ENCODE data around the gene DENND1A.

The DENND1A gene

DNA sequence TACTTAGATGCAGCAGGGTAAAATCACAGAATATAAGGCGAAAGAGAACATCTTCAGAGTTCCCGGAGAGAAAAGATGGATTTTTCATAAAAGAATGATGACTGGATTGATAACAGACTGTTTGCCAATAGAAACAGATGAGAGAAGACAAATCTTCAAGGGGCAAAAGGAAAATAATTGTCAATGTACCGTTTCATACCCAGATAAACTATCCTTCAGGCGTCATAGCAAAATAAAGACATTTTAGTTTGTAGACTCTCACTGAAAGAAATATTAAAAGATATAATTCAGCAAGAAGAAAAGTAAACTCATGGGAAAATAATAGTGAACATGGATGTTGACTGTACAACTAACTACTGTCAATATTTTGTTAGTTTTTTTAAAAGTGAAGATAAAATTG lies 399.7 kb downstream of the DENND1A start:
- DNase-seq (ENCODE audit: low read depth): no peak

- no peak for DNase-seq (ENCODE audit: low read depth)
These were observed 401.4 kb downstream of the DENND1A start for GRCh38 chr9:123528501-123528900.

DNA sequence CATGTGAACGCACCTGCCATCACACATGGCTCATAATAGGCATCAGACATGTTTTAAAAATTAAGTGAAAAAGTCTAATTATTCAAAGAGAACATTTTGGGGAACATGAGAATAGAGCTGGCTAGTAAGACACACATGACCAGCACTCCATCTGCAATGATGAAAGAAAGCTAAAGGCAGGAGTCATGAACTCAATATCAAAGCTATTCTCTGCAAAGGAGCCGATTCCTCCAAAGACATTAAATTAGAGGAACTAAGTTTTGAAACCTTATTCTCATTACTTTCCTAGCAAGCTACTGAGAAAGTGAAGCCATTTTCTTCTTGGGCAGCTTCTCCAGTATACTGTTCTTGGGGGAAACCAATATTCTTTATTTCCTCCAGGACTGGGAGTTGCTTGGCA lies 401.9 kb downstream of the DENND1A start:
- DNase-seq (ENCODE audit: low read depth): no peak

DNA sequence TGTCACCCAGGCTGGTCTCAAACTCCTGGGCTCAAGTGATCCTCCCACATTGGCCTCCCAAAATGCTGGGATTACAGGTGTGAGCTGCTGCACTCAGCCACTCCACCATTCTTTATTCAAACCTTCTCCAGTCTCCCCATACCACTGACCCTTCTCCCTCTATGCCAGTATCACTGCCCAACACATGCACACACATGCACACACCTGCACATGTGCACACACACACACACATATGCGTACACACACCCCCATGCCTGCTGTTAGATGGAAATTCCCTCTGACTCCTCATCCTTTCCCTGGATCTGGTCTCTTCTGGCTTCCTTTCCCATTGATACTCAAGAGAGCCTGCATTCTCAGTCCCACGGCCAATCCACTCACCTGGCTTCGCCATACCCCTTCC lies 404.0 kb downstream of the DENND1A start:
- no peak for DNase-seq (ENCODE audit: low read depth)

DNA sequence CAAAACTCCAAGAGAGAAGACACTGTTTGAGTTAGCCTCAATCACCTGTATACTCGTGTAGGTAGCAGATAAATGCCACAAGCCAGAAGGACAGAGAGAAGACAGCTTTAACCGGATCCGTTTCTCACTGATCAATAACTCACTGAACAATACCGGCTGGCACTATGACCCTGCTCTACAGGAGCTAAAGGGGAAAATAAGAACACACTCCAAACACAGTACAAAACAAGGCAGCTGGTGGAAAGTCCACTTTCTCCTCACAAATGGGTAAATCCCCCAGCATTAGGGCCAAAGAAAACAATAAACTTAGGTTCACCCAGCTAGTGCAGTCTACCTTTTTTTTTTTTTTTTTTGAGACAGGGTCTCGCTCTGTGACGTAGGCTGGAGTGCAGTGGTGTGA lies 404.5 kb downstream of the DENND1A start:
- DNase-seq (ENCODE audit: low read depth): no peak

GRCh38 chr9:123524866-123525265 lies 405.1 kb downstream of the DENND1A start:
- DNase-seq (ENCODE audit: low read depth): no peak

GRCh38 chr9:123523845-123524244 lies 406.1 kb downstream of the DENND1A start:
- DNase-seq (ENCODE audit: low read depth): no peak

GRCh38 chr9:123523001-123523400 lies 406.9 kb downstream of the DENND1A start:
- DNase-seq (ENCODE audit: low read depth): no peak

- DNase-seq (ENCODE audit: low read depth): no peak
These were observed 407.7 kb downstream of the DENND1A start for GRCh38 chr9:123522251-123522650.

- no peak for DNase-seq (ENCODE audit: low read depth)
These were observed 411.6 kb downstream of the DENND1A start for GRCh38 chr9:123518338-123518737.

DNA sequence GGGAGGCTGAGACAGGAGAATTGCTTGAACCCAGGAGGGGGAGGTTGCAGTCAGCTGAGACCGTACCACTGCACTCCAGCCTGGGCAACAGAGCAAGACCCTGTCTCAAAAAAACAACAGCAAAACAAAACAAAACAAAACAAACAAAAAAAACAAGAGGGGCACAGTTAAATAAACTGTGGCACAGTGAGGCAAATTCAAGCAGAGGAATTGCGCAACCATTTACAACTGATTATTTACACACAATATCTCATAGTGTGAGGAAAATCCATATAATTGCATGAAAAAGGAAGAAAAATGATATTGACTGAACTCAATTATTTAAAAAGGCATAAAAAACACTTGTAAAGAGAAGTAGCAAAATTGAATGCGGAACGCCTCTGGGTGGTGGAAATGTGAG lies 412.4 kb downstream of the DENND1A start:
- DNase-seq (ENCODE audit: low read depth): no peak

DNA sequence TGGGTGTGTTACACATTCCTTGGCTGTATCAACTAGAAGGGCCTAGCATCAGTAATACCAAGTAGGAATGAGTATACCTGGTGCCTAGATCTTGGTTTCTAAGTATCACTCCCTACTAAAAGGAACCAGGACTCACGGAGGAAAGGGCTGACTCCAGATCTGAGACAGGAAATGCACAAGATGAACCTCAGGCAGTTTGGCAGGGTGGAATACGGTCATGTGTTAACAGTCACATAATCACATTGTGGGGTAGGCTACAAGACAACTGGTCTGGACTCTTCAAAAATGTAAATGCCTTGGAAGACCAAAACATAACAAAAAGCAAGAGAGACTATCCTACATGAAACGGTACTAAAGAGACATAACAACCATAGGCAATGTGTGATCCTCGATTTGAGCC lies 415.2 kb downstream of the DENND1A start:
- no peak for DNase-seq (ENCODE audit: low read depth)

DNA sequence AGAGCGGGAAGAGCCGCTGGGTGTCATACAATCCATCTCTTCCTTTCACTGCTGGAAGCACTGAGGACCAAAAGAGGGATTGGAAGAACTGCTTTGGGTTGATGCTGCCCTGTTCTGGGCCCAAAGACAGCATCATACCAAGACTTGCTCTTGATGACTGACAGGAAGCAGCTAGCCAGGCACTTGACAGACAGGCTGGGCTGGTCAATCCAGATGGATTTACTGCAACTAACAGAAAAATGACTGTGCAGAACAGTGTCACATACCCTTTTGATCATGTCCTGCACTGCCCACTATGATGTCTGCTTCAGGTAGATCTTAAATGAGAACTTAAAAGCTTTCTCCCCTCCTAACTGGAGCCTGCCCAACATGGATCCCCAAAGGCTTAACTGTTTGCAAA lies 416.4 kb downstream of the DENND1A start:
- DNase-seq (ENCODE audit: low read depth): no peak

- DNase-seq (ENCODE audit: low read depth): no peak
These were observed 418.3 kb downstream of the DENND1A start for GRCh38 chr9:123511326-123512277.

DNA sequence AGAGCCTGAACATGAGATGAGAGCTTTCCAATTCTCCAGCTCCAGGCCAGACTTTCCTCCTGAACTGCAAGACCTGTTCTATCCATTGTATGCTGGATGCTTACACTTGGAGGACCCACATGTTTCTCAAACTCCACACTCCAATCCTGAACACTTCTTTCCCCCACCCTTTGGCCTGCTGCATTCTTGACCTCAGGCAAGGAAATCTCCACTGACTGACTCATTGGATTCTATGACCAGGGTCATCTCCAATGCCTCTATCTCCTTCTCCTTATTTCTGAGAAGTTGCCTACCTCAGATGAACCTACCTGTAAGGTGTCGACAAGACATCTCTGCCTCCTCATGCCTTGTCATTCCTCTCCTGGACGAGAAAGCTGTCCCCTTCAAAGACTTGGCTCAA lies 420.3 kb downstream of the DENND1A start:
- no peak for DNase-seq (ENCODE audit: low read depth)

DNA sequence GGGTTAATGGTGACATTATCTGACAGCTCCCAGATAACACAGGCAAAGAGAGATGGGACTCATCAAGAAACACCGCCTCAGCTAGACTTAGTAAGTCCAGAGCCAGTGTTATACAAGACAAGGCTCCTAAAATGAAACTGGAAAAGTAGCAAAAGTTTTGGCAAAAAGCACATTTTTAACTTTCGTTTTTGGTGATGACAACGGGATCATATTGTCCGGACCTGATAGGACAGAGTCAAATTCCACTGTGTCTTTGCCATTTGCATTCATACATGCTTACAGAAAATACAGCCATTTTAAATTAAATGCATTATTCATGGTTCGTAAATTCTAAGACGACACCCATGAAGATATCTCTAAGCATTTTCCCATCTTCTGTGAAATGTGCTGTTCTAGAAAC lies 421.9 kb downstream of the DENND1A start:
- no peak for DNase-seq (ENCODE audit: low read depth)

DNA sequence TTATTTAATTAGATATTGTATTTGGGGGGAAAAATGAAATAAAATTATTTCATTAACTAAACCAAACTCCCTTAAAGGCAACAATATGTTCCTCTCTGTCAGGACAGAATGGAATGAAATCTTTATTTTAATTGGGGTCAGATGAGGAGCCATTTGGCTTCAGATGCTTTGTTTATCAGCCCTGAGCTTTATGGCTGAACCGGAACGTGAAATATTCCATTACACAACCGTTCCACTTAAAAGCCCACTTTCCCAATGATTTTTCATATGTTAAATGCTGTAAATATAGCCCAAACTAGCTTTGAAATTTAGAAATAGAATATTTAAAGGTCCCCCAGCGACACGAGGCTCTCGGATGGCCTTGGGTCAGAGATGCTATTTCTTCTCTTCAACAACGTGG lies 424.4 kb downstream of the DENND1A start:
- no peak for DNase-seq (ENCODE audit: low read depth)

GRCh38 chr9:123500336-123500735 lies 429.6 kb downstream of the DENND1A start:
- no peak for DNase-seq (ENCODE audit: low read depth)

DNA sequence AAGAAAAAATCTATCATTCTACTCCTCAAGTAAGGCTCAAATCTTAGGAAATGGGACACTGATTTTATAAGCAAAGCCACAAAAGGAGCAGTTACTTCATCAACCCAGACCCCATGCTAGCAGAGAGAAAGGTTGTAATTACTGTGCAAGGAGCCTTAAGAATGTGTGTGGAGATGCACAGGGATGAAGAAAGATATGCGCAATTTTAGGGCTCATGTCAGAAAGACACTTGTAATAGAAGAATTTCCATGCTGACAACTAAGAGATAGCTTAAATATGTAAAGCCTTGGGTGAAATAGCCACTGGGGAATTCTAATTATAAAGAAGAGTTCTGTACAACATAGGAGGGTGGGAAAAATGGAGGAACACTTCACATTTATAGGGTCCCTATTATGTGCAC lies 432.1 kb downstream of the DENND1A start:
- no peak for DNase-seq (ENCODE audit: low read depth)

DNA sequence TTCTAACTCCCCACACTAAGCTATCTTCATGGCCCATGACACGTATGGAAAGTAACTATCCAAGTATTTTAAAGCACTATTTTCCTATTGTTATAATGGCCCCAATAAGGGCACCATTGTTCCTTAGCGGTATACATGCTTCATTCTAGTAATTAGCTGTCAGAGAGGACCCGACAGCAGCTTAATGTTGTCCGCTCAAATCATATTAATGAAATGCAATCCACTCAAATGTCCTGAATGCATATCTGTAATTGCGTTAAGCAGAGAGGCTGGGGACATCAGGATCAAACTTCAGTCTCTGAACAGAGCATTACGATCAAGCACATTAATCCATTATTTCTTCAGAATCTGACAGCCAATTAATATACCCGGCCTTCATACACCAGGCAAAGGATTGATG lies 434.2 kb downstream of the DENND1A start:
- no peak for DNase-seq (ENCODE audit: low read depth)

DNA sequence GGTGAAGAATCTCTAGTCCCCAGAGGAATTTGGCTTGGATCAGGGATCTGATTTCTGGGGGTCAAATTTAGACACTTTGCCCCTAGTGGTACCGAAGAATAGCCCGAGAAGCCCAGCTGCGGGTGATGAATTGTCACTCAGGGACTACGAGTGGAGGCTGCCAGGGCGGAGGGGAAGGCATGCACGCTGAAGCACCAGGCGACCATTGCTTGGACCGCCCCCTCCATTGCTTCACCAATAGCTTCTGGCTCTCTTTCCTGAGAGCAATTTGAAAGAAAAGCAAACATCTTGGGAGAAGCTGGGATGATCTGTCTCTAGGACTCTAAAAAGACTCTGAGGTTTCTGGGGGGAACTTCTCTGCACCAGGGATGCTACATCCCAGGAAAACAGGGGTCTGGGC lies 436.3 kb downstream of the DENND1A start:
- no peak for DNase-seq (ENCODE audit: low read depth)

DNA sequence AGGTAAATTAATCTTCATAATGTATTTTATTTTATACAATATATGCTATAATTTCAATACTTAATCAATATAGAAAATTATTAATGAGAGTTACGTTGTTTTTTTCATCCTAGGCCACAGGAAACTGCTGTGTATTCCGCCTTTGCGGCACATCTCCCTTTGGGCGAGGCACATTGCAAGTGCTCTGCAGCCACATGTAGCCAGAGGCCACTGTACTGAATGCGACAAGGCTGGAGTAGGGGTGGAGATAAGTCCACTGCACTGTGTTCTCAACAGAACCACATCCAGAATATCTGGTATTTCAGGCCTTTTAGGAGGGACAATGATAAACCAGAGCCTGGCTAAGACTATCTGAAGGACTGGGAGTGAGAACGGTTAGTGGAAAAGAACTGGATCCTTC lies 439.2 kb downstream of the DENND1A start:
- DNase-seq (ENCODE audit: low read depth): no peak

DNA sequence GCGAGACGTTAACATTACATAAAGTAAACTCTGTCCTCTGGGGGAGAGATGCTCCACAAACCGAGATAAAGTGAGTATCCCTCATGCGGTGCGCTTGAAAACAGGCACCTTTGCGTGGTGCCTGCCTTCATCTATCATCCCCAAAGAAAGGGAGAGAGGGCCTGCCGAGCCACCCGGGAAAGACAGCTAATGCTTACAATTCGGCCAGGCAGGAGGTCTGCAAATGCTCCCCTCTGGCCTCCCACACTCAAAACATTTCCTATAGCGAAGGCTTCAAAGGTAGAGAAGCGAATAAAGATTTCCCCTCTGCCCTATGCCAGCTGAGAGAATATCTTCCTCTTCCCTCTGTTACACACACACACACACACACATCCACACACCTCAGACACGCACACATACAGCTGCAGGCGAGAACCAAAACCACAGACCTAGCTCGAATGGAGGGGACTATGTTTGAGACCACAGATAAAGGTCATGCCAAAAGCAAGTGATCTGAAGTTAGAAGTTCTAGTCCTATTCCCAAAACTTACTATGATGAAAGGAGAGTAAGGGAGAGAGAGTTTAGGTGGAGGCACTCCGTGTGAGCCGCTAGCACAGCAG lies 441.1 kb downstream of the DENND1A start:
- DNase-seq (ENCODE audit: low read depth): no peak

All from HS-5 (cell line).